ENCODE results near the gene SPOPL. TPM values are rescaled to one million over a fixed set of nuclear protein-coding genes. Genes with fewer than 3 reads are reported as not detected.

The SPOPL gene
- total RNA-seq, 1 experiment from 2014 or later = 13.8 TPM

- Histone ChIP-seq H3K27me3 (no peaks in the 10 kb centered on the region), H3K9me3 (no peaks in the 10 kb centered on the region), H3K36me3 (no peaks in the 10 kb centered on the region), H3K4me3 (no peak overlapping the region)
- no peak for DNase-seq
These were observed 100.0 kb downstream of the SPOPL start for GRCh38 chr2:138601458-138602165.

- no peak overlapping the region for H3K4me3 ChIP-seq
- DNase-seq = no peak
- no peaks in the 10 kb centered on the region for H3K36me3 ChIP-seq
- H3K9me3 ChIP-seq = no peaks in the 10 kb centered on the region
- H3K27me3 ChIP-seq = no peaks in the 10 kb centered on the region
These were observed 100.5 kb downstream of the SPOPL start for GRCh38 chr2:138602166-138602460.

- DNase-seq = no peak
- H3K9me3 ChIP-seq = no peaks in the 10 kb centered on the region
- no peaks in the 10 kb centered on the region for H3K27me3 ChIP-seq
- H3K4me3 ChIP-seq = no peak overlapping the region
- H3K36me3 ChIP-seq = no peaks in the 10 kb centered on the region
These were observed 106.2 kb downstream of the SPOPL start for GRCh38 chr2:138607746-138608145.

GRCh38 chr2:138609446-138609845, 107.9 kb downstream of the SPOPL start:
- Histone ChIP-seq H3K9me3 (no peaks in the 10 kb centered on the region), H3K36me3 (no peaks in the 10 kb centered on the region), H3K27me3 (no peaks in the 10 kb centered on the region), H3K4me3 (no peak overlapping the region)
- DNase-seq = no peak

GRCh38 chr2:138610201-138610953, 108.8 kb downstream of the SPOPL start:
- DNase-seq = no peak

GRCh38 chr2:138615257-138615656, 113.7 kb downstream of the SPOPL start:
- Histone ChIP-seq H3K36me3 (no peaks in the 10 kb centered on the region), H3K4me3 (no peak overlapping the region)
- DNase-seq = peak; percentile 34

More at GRCh38 chr2:138610201-138610953, 108.8 kb downstream of the SPOPL start:
- Histone ChIP-seq H3K9me3 (no peaks in the 10 kb centered on the region), H3K36me3 (no peaks in the 10 kb centered on the region), H3K27me3 (no peaks in the 10 kb centered on the region), H3K4me3 (no peak overlapping the region)

GRCh38 chr2:138617026-138617425, 115.5 kb downstream of the SPOPL start:
- no peaks in the 10 kb centered on the region for H3K36me3 ChIP-seq
- H3K4me3 ChIP-seq = no peak overlapping the region
- H3K27me3 ChIP-seq = no peaks in the 10 kb centered on the region
- DNase-seq = no peak
- no peaks in the 10 kb centered on the region for H3K9me3 ChIP-seq

More at GRCh38 chr2:138615257-138615656, 113.7 kb downstream of the SPOPL start:
- Histone ChIP-seq H3K27me3 (no peaks in the 10 kb centered on the region), H3K9me3 (no peaks in the 10 kb centered on the region)

GRCh38 chr2:138618971-138619370, 117.4 kb downstream of the SPOPL start:
- no peak for DNase-seq
- H3K36me3 ChIP-seq = no peaks in the 10 kb centered on the region
- H3K4me3 ChIP-seq = no peak overlapping the region
- H3K27me3 ChIP-seq = no peaks in the 10 kb centered on the region
- no peaks in the 10 kb centered on the region for H3K9me3 ChIP-seq

- Histone ChIP-seq H3K4me3 (no peak overlapping the region), H3K27me3 (no peaks in the 10 kb centered on the region), H3K36me3 (no peaks in the 10 kb centered on the region), H3K9me3 (no peaks in the 10 kb centered on the region)
- no peak for DNase-seq
These were observed 118.9 kb downstream of the SPOPL start for GRCh38 chr2:138620431-138620830.

GRCh38 chr2:138621139-138621538, 119.6 kb downstream of the SPOPL start:
- DNase-seq = no peak
- Histone ChIP-seq H3K9me3 (no peaks in the 10 kb centered on the region), H3K36me3 (no peaks in the 10 kb centered on the region), H3K4me3 (no peak overlapping the region), H3K27me3 (no peaks in the 10 kb centered on the region)

GRCh38 chr2:138622613-138623012, 121.0 kb downstream of the SPOPL start:
- H3K27me3 ChIP-seq = no peaks in the 10 kb centered on the region
- H3K36me3 ChIP-seq = no peaks in the 10 kb centered on the region
- no peaks in the 10 kb centered on the region for H3K9me3 ChIP-seq
- no peak for DNase-seq
- H3K4me3 ChIP-seq = no peak overlapping the region
